Measurements from ENCODE around the gene IFNAR2.

DNA sequence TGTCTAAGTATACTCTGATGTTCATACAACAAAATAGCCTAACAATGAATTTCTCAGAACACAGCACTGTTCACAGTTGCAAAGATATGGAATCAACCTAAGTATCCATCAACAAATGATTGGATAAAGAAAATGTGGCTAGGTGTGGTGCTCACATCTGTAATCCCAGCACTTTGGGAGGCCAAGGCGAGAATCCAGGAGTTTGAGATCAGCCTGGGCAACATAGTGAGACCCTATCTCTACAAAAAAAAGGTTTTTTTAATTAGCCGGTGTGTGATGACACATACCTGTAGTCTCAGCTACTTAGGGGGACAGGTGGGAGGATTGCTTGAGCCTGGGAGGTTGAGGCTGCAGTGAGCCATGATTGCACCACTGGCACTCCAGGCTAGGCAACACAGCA is 10.7 kb downstream of the IFNAR2 start:
- TF ChIP-seq, protein P1, sequence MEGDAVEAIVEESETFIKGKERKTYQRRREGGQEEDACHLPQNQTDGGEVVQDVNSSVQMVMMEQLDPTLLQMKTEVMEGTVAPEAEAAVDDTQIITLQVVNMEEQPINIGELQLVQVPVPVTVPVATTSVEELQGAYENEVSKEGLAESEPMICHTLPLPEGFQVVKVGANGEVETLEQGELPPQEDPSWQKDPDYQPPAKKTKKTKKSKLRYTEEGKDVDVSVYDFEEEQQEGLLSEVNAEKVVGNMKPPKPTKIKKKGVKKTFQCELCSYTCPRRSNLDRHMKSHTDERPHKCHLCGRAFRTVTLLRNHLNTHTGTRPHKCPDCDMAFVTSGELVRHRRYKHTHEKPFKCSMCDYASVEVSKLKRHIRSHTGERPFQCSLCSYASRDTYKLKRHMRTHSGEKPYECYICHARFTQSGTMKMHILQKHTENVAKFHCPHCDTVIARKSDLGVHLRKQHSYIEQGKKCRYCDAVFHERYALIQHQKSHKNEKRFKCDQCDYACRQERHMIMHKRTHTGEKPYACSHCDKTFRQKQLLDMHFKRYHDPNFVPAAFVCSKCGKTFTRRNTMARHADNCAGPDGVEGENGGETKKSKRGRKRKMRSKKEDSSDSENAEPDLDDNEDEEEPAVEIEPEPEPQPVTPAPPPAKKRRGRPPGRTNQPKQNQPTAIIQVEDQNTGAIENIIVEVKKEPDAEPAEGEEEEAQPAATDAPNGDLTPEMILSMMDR (conservative IDR thresholded peaks at IDR 0.05; ENCODE audit: low read depth, low read length) = no peak
- TF ChIP-seq EZH2 (IDR thresholded peaks at IDR 0.05; ENCODE audit: low read length, unreplicated experiment) = no peak
